Chondrocyte (in vitro differentiated cells): ENCODE measurements around the gene KCNK17. TPM values are rescaled to one million over a fixed set of nuclear protein-coding genes. Genes with fewer than 3 reads are reported as not detected.

ENCODE experiments used
- DNase-seq: peaks from one replicate; pipeline ENCODE4 v3.0.0; 2021; ENCODE audit warnings: mixed read lengths, low spot score
- H3K27ac Mint-ChIP-seq: one replicate; pipeline ENCODE4 v1.8.0; 2021; ENCODE audit warnings: mild to moderate bottlenecking, moderate library complexity, mixed read lengths; ENCODE audit not compliant: unreplicated experiment
- H3K27me3 Mint-ChIP-seq: 2 replicates; pipeline ENCODE4 v1.8.0; 2021; ENCODE audit warnings: low read depth, mixed read lengths
- H3K36me3 Mint-ChIP-seq: 2 replicates; pipeline ENCODE4 v1.8.0; 2021; ENCODE audit warnings: low read depth, mixed read lengths
- H3K4me1 Mint-ChIP-seq: 2 replicates; pipeline ENCODE4 v1.8.0; 2021; ENCODE audit warnings: low read depth, mild to moderate bottlenecking, mixed read lengths
- H3K4me3 Mint-ChIP-seq: one replicate; pipeline ENCODE4 v1.8.0; 2021; ENCODE audit warnings: mild to moderate bottlenecking, moderate library complexity, mixed read lengths; ENCODE audit not compliant: unreplicated experiment
- H3K9me3 Mint-ChIP-seq: 2 replicates; pipeline ENCODE4 v1.8.0; 2021; ENCODE audit warnings: low read depth, mixed read lengths
- total RNA-seq: library from RNA; stranded (reverse); gene quantifications from 3 replicates; pipeline ENCODE4 v1.2.1, GENCODE V29; 2021
- TF ChIP-seq, protein P1 (sequence below): fragments of 200-600 bp; sonication (generic); IDR thresholded peaks from 2 replicates; pipeline ENCODE4 v1.5.0; 2021; ENCODE audit warnings: antibody characterized with exemption, mild to moderate bottlenecking, moderate library complexity

KCNK17 gene
- total RNA-seq, 1 donor from 2014 or later = not detected

DNA sequence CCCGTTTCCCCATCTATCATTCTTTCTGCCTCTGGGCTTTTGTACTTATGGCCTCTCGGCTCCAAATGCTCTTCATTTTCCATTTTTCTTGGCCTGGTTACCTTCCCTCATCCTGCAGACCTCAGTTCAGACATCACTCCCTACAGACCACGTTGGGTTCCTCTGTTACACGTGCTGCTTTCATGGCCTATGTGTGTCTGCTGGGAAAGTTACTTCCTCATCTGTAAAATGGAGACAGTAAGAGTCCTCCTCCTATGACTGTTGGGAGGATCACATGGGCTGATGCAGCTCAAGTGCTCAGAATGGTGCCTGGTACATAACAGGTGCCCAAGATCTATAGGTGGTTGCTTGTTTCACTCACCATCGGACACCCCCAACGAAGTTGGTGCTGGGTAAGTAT, 13.5 kb downstream of the KCNK17 start:
- no peaks in the 10 kb centered on the region for H3K9me3 Mint-ChIP-seq
- H3K4me3 Mint-ChIP-seq = no peak overlapping the region
- H3K4me1 Mint-ChIP-seq = peaks cover 7% of the 10 kb centered on the region
- H3K27me3 Mint-ChIP-seq = peaks cover 23% of the 10 kb centered on the region
- H3K36me3 Mint-ChIP-seq = no peaks in the 10 kb centered on the region
- no peak for DNase-seq
- no peak overlapping the region for H3K27ac Mint-ChIP-seq
- TF ChIP-seq, protein P1, sequence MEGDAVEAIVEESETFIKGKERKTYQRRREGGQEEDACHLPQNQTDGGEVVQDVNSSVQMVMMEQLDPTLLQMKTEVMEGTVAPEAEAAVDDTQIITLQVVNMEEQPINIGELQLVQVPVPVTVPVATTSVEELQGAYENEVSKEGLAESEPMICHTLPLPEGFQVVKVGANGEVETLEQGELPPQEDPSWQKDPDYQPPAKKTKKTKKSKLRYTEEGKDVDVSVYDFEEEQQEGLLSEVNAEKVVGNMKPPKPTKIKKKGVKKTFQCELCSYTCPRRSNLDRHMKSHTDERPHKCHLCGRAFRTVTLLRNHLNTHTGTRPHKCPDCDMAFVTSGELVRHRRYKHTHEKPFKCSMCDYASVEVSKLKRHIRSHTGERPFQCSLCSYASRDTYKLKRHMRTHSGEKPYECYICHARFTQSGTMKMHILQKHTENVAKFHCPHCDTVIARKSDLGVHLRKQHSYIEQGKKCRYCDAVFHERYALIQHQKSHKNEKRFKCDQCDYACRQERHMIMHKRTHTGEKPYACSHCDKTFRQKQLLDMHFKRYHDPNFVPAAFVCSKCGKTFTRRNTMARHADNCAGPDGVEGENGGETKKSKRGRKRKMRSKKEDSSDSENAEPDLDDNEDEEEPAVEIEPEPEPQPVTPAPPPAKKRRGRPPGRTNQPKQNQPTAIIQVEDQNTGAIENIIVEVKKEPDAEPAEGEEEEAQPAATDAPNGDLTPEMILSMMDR = no peak

DNA sequence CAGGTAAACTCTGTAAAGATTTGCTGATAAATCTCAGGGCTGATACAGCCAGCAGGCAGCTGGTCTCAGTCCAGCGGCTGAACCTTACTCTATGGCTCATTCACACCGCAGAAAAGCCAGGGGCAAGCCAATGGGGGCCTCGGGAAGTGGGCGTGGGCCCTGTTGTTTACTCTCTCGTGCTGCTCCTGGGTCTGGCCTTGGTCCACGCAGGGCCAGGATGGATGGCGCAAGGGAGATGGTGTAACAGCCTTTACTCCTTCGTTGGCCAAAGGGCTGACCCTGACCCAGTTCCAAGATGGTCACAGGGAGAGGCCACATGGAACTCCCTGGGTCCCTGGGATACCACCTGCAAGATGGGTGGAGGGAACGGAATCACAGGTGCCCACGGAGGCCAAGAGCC, 16.2 kb downstream of the KCNK17 start:
- Mint-ChIP-seq H3K9me3 (no peaks in the 10 kb centered on the region), H3K27me3 (peaks cover 24% of the 10 kb centered on the region), H3K36me3 (no peaks in the 10 kb centered on the region), H3K4me3 (no peak overlapping the region), H3K4me1 (peaks cover 6% of the 10 kb centered on the region), H3K27ac (no peak overlapping the region)
- no peak for DNase-seq
- TF ChIP-seq, protein P1 = no peak

DNA sequence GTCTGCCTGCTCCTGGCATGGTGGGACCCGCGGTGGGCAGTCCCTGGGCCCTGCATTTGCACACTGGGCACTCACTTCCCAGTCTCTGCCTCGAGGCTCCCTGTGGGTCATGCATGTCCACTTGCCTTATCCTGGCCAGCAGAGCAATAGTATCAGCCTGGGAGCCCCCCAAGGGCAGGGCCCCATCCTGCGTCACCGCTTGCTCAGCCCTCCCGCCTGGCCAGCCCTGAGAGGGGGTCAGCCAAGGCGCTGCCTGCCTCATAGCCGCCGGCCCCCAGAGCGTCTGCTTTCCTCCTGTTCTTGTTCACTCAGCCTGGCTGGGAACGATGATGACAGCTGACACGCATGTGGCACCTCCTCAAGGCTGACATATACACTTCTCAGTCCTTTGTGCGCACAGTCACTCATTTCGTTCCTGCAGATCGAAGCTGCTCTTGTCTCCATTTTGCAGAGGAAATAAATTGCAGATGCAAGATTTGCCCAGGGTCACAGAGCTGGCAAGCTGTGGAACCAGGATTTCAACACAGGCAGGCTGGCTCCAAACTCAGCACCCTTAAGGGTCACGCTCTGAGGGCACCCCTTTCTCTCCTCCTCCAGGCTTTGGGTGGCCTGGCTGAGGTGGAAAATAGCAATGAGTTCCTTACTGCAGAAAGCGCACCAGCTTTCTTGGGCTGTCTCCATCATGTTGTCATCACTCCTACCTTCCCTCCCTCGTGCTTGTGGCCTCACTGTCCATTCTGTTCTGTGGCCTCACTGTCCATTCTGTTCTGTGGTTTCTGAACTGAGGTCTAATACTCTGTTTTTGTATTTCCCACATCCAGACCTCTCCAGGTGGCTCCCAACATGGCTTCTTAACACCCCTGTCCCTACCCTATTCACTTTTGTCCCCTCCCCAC, 17.2 kb downstream of the KCNK17 start:
- H3K36me3 Mint-ChIP-seq = no peaks in the 10 kb centered on the region
- no peak overlapping the region for H3K4me3 Mint-ChIP-seq
- H3K27ac Mint-ChIP-seq = no peak overlapping the region
- peaks cover 4% of the 10 kb centered on the region for H3K4me1 Mint-ChIP-seq
- peaks cover 31% of the 10 kb centered on the region for H3K27me3 Mint-ChIP-seq
- no peak for DNase-seq
- H3K9me3 Mint-ChIP-seq = no peaks in the 10 kb centered on the region
- TF ChIP-seq, protein P1 = no peak

DNA sequence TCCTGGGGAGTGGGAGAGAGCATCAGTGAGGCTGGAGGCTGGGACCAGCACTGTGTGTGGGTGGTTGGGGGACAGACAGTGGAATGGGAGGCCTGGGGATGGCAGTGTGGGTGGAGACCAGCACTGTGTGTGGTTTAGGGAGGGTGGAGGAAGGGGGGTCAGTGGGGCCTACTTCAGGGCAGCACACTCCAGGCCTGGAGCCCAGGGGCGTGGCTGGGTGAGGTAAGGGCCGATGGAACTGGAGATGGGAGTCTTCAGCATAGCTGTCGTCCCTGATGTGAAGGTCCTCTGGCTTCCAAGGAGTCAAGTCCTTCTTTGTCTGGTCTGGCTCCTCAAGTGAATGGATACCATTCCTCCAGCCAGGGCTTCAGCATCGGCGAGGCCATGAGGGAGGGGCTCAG, 18.6 kb downstream of the KCNK17 start:
- peaks cover 29% of the 10 kb centered on the region for H3K27me3 Mint-ChIP-seq
- no peaks in the 10 kb centered on the region for H3K36me3 Mint-ChIP-seq
- no peak for DNase-seq
- TF ChIP-seq, protein P1 = no peak
- no peaks in the 10 kb centered on the region for H3K9me3 Mint-ChIP-seq
- no peak overlapping the region for H3K4me3 Mint-ChIP-seq
- H3K27ac Mint-ChIP-seq = no peak overlapping the region
- peaks cover 4% of the 10 kb centered on the region for H3K4me1 Mint-ChIP-seq

DNA sequence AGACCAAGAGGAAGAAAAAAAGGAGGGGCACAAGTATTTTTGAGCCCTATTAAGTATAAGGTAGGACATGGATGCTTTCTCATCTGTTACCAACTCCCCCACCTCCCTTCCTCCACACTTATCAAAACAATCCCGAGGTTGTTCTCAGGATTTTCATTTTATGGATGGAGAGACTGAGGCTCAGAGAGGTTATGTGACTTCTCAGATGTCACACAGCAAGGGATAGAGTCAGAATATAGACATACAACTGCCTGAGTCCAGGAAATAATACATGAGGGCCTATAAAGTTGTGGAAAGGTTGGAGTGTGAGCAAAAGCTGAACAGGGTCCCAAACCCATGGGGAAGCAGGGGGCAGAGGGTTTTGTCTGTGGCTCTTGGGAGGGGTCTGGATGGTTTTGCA, 19.3 kb downstream of the KCNK17 start:
- DNase-seq = no peak
- H3K27ac Mint-ChIP-seq = no peak overlapping the region
- H3K9me3 Mint-ChIP-seq = no peaks in the 10 kb centered on the region
- peaks cover 4% of the 10 kb centered on the region for H3K4me1 Mint-ChIP-seq
- H3K4me3 Mint-ChIP-seq = no peak overlapping the region
- H3K36me3 Mint-ChIP-seq = no peaks in the 10 kb centered on the region
- H3K27me3 Mint-ChIP-seq = peaks cover 25% of the 10 kb centered on the region
- TF ChIP-seq, protein P1 = no peak
